Stimulated activated CD4-positive, alpha-beta T cell treated with anti-CD3 and anti-CD28 coated beads, Interleukin-4, amount 100 ng/mL, for 24 hours (primary cell): ENCODE results near the gene NR1I3.

Experiments
- DNase-seq: peaks from one replicate; pipeline ENCODE4 v3.0.0-alpha.2; 2020

Gene NR1I3

GRCh38 chr1:161193561-161194235, 44.3 kb downstream of the NR1I3 start:
- DNase-seq = no peak

- DNase-seq = peak; percentile 75
Measured at GRCh38 chr1:161192476-161193465, 45.2 kb downstream of the NR1I3 start.

- no peak for DNase-seq
Measured at GRCh38 chr1:161191971-161192370, 46.0 kb downstream of the NR1I3 start.

- no peak for DNase-seq
Measured at GRCh38 chr1:161190962-161191521, 47.0 kb downstream of the NR1I3 start.

GRCh38 chr1:161189036-161189435, 49.0 kb downstream of the NR1I3 start:
- no peak for DNase-seq

- DNase-seq = no peak
Measured at GRCh38 chr1:161188381-161188780, 49.6 kb downstream of the NR1I3 start.

GRCh38 chr1:161187311-161187710, 50.7 kb downstream of the NR1I3 start:
- no peak for DNase-seq

- DNase-seq = no peak
Measured at GRCh38 chr1:161185732-161186311, 52.2 kb downstream of the NR1I3 start.

- peak; percentile 75 for DNase-seq
Measured at GRCh38 chr1:161185282-161185682, 52.7 kb downstream of the NR1I3 start.

GRCh38 chr1:161182214-161182613, 55.8 kb downstream of the NR1I3 start:
- DNase-seq = peak; percentile 76

- no peak for DNase-seq
Measured at GRCh38 chr1:161180639-161181038, 57.4 kb downstream of the NR1I3 start.

- DNase-seq = no peak
Measured at GRCh38 chr1:161179698-161180097, 58.3 kb downstream of the NR1I3 start.
